ENCODE measurements around the gene PCYT1B. TPM values are rescaled to one million over a fixed set of nuclear protein-coding genes. Genes with fewer than 3 reads are reported as not detected.

The PCYT1B gene
- total and polyA plus RNA-seq, 2 of the 13 experiments (the other 11 are each of a cell fraction or from before 2014, with no cell fraction given) = 6.1 to 9.2 TPM

- no peak overlapping the region for H3K9ac ChIP-seq (ENCODE audit: insufficient read depth, low read depth, low read length)
- TF ChIP-seq SMAD9 (CRISPR knock-in tag; IDR thresholded peaks at IDR 0.05) = no peak
- TF ChIP-seq PCBP2 (optimal IDR thresholded peaks at IDR 0.05; ENCODE audit: low read depth, low read length, poor library complexity, severe bottlenecking) = no peak
- TF ChIP-seq SNAI1 (CRISPR knock-in tag; IDR thresholded peaks at IDR 0.05; ENCODE audit: borderline replicate concordance) = no peak
- TF ChIP-seq LCORL (IDR thresholded peaks at IDR 0.05) = no peak
- no peak for TF ChIP-seq LCORL (CRISPR knock-in tag; IDR thresholded peaks at IDR 0.05)
- TF ChIP-seq ZMAT3 (CRISPR knock-in tag; conservative IDR thresholded peaks at IDR 0.05) = no peak
- TF ChIP-seq, protein P1, sequence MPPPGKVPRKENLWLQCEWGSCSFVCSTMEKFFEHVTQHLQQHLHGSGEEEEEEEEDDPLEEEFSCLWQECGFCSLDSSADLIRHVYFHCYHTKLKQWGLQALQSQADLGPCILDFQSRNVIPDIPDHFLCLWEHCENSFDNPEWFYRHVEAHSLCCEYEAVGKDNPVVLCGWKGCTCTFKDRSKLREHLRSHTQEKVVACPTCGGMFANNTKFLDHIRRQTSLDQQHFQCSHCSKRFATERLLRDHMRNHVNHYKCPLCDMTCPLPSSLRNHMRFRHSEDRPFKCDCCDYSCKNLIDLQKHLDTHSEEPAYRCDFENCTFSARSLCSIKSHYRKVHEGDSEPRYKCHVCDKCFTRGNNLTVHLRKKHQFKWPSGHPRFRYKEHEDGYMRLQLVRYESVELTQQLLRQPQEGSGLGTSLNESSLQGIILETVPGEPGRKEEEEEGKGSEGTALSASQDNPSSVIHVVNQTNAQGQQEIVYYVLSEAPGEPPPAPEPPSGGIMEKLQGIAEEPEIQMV (CRISPR knock-in tag; IDR thresholded peaks at IDR 0.05; ENCODE audit: low read depth) = no peak
- no peak for TF ChIP-seq MEIS1 (CRISPR knock-in tag; IDR thresholded peaks at IDR 0.05; ENCODE audit: borderline replicate concordance)
- no peak for TF ChIP-seq PRDM10 (CRISPR knock-in tag; IDR thresholded peaks at IDR 0.05; ENCODE audit: low read depth)
- TF ChIP-seq, protein P2, sequence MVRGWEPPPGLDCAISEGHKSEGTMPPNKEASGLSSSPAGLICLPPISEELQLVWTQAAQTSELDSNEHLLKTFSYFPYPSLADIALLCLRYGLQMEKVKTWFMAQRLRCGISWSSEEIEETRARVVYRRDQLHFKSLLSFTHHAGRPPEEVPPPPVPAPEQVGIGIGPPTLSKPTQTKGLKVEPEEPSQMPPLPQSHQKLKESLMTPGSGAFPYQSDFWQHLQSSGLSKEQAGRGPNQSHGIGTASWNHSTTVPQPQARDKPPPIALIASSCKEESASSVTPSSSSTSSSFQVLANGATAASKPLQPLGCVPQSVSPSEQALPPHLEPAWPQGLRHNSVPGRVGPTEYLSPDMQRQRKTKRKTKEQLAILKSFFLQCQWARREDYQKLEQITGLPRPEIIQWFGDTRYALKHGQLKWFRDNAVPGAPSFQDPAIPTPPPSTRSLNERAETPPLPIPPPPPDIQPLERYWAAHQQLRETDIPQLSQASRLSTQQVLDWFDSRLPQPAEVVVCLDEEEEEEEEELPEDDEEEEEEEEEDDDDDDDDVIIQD (CRISPR knock-in tag; IDR thresholded peaks at IDR 0.05; ENCODE audit: low read depth) = no peak
- no peak for TF ChIP-seq ZNF256 (CRISPR knock-in tag; conservative IDR thresholded peaks at IDR 0.05)
- TF ChIP-seq PLRG1 (conservative IDR thresholded peaks at IDR 0.05) = no peak
- TF ChIP-seq HNRNPL (IDR thresholded peaks at IDR 0.05; ENCODE audit: low read depth, low read length) = no peak
- BruUV-seq (replicated peaks) = no TSS peak
- in situ Hi-C loops (cut with HindIII; ENCODE audit: extremely low pct_ligation_motif_present, low pct_unique_long_range_greater_than_20kb) (no loop called here), intact Hi-C loops (cut with micrococcal nuclease; ENCODE audit: unreplicated experiment) (no loop called here)
- H3K4me1 ChIP-seq (ENCODE audit: insufficient read depth, low read length) = no peaks in the 10 kb centered on the region
- no peak overlapping the region for H3K4me2 ChIP-seq (ENCODE audit: low read depth, low read length)
- DNase-seq (ENCODE audit: low spot score) (no peak), FAIRE-seq (no peak), ATAC-seq (no peak)
- no peaks in the 10 kb centered on the region for H3K27me3 ChIP-seq (ENCODE audit: control insufficient read depth in 1 of 2, insufficient read depth in 2 of 2, low read length in 2 of 2)
- H3K27ac ChIP-seq (ENCODE audit: extremely low read length, insufficient read depth, low read length) = no peak overlapping the region
- H3K36me3 ChIP-seq (replicated peaks in 1 of 2; ENCODE audit: control insufficient read depth in 1 of 2, insufficient read depth in 2 of 2, low read length in 2 of 2) = no peaks in the 10 kb centered on the region
- H3K79me2 ChIP-seq (ENCODE audit: insufficient read depth, low read length) = no peaks in the 10 kb centered on the region
- no peaks in the 10 kb centered on the region for H4K20me1 ChIP-seq (ENCODE audit: insufficient read depth, low read length)
- POLR2A ChIA-PET = no interaction called here
- no peak overlapping the region for H3K4me3 ChIP-seq (replicated peaks in 1 of 3; ENCODE audit: insufficient read depth in 1 of 3, low read depth in 2 of 3, low read length in 3 of 3)
- 91% methylated on average over 2 of the region's 2 CpGs for WGBS (ENCODE audit: low lambda C conversion rate)
- CTCF ChIA-PET (ENCODE audit: low intra/inter-chr PET ratio, low total read pairs) = no interaction called here
- H2AFZ ChIP-seq (ENCODE audit: low read length) = no peak overlapping the region
- H3K9me3 ChIP-seq (ENCODE audit: low read length) = no peaks in the 10 kb centered on the region
Measured at GRCh38 chrX:24520472-24520871, 126.7 kb downstream of the PCYT1B start.

All from HepG2 (cell line).